HG02981 (cell line): Measurements from ENCODE around the gene CERS6.

Experiments
- ATAC-seq: cut with Tn5 transposase; IDR thresholded peaks from one replicate; pipeline ENCODE4 v1.9.1; 2021; ENCODE audit warnings: mild to moderate bottlenecking, moderate library complexity; ENCODE audit not compliant: unreplicated experiment

Gene CERS6

DNA sequence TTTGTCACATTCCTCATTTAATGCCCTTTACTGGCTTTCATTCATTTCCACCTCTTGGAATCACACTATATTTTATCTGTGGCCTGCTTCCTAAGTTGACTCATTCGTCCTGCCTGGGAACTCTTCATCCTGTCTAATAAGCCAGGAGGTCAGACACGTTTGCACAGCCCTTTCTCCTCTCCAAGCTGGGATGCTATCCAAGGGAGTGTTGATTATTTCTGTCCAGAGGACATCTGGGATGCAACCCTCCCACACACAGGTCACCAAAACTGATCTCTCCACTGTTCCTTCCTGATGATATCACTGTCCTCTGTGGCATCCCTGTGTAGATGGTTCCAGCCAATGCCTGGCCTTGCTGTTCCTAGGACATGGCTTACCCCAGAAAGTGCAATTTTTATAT is 266.5 kb downstream of the CERS6 start:
- no peak for ATAC-seq

- no peak for ATAC-seq
Measured at GRCh38 chr2:168723275-168723899, 267.3 kb downstream of the CERS6 start.

DNA sequence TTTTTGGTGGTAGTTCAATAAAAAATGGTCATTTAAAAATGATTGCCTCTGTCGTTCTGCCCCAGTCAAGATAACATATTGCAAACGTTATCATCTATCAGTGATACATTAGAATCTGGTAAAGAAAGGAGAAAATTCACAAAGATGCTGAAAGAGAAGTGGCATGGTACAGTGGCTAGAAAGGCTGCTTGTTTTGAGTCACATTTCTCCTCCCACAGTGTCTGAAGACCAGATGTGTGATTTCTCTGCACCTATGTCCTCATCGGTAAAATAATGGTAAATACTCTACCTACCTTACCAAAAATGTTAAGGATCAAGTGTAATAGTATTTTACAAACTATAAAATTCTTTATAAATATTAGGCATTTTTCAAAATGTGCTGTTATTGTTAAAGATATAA is 270.3 kb downstream of the CERS6 start:
- ATAC-seq: peak; percentile 51

DNA sequence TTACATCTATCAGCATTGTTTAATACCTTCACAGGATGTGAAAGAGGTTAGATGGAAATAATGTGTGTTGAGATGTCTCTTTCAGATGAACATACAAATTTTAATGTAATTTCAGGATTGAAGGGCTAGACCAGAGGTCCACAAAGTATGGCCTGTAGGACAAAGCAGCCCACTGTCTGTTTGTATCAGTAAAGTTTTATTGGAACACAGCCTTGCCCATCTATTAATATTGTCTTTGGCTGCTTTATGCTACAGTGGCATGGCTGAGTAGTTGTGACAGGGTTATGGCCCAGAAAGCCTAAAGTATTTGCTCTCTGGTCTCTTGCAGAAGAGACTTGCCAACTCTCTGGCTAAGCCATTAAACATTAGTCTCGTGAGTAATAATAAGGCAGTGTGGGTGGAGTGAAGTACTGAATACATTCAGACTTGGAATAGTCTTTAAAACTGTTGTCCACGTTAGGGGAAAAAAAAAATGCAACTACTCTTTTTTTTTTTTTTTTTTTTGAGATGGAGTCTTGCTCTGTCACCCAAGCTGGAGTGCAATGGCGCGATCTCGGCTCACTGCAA is 271.9 kb downstream of the CERS6 start:
- ATAC-seq: no peak

DNA sequence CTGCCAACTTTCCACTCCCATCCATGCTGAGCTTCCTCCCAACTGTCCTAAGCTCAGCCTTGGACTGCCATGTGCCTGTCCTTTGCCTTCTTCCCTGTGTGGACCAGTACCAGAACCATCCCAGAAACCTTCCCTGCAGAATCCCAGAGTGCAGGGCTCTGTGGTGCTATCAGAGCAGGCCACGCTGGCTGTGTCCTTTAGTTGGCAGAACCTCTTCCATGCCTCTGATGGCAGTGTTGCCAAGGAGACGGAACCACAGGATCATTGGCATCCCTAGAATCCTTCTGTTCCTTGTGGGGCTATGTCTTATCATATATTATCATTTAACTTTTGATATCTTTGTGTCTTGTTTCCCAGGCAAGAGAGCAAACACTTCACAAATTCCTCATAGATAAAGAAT is 273.4 kb downstream of the CERS6 start:
- ATAC-seq: no peak

DNA sequence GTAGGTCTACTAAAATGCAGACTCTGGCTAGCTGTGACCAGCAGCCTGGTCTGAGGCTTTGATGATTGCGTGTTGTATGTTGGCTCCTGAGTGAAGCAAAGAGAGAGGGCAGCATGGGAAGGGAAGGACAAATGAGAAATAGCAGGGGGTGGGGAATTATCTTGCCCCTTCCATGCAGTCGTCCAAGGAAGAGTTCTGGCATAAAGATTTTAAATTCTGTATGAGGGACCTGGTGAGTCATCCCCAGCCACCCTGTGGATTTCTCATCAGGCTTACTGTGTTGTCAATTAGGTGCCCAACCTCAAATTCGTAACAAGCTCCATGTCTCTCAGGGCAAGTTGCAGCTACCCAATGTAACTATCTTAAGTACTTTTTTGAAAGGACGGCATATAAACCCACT is 274.3 kb downstream of the CERS6 start:
- ATAC-seq: no peak

DNA sequence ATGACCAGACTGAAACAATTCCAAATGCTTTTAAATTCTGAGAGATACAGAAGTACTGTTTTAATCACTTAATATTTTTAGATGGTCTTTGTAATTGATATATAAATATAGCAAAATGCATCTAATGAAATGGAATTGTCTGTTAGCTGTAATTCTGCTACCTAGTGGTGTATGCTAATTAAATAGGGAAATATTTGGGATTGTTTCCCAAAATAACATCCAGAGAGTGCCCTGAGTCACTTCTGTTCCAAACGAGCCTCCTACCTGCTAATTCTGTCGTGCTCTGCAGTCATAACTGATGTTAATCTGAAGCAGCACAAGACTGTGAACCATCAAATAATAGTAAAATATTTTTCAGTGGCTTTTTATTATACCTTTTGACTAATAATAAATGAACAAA is 274.9 kb downstream of the CERS6 start:
- no peak for ATAC-seq

- ATAC-seq: no peak
Measured at GRCh38 chr2:168731616-168732015, 275.5 kb downstream of the CERS6 start.

- ATAC-seq: no peak
Measured at GRCh38 chr2:168732100-168732499, 276.0 kb downstream of the CERS6 start.

GRCh38 chr2:168732506-168732905 is 276.4 kb downstream of the CERS6 start:
- no peak for ATAC-seq

- ATAC-seq: no peak
Measured at GRCh38 chr2:168734199-168734760, 278.2 kb downstream of the CERS6 start.

- no peak for ATAC-seq
Measured at GRCh38 chr2:168736649-168737445, 280.8 kb downstream of the CERS6 start.

GRCh38 chr2:168738062-168738461 is 282.0 kb downstream of the CERS6 start:
- ATAC-seq: no peak

DNA sequence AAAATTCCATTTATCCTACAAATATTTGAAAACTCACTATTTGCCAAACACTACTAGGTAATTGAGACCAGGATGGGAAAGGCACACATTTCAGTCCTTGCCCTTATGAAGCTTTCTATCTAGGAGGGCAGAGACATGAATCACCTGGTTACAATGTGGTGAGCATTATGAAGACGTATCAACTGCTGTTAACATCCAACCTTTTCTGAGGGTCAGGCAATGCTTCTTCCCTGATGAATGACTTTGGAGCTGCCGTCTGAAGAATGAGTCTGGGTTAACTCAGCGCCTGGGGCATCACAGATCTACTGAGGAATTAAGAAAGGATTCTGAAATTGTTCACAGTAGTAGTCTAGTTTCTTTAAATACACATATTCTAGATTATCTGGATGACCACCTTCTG is 284.3 kb downstream of the CERS6 start:
- ATAC-seq: no peak

DNA sequence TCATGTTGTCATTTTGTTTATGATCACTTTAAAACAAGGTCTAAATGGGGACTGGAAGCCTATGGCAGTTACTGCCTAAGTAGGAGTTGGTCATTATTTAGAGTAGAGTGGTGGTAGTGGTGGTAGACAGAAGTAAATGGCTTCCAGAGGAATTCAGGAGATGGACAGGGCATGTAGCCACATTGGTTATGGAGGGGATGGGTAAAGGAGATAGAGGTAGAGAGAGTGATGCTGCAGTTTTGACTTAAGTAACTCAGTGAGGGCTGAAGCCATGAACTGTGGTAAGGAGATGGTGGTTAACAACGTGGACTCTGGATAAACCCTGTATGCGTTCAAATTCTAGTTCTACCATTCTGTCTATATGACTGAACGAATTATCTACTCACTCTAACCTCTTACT is 284.7 kb downstream of the CERS6 start:
- no peak for ATAC-seq

GRCh38 chr2:168742258-168742932 is 286.3 kb downstream of the CERS6 start:
- no peak for ATAC-seq

GRCh38 chr2:168744844-168745243 is 288.8 kb downstream of the CERS6 start:
- ATAC-seq: no peak

GRCh38 chr2:168748461-168748860 is 292.4 kb downstream of the CERS6 start:
- ATAC-seq: no peak

- ATAC-seq: no peak
Measured at GRCh38 chr2:168749297-168749696, 293.2 kb downstream of the CERS6 start.

- ATAC-seq: peak; percentile 89
Measured at GRCh38 chr2:168751104-168751740, 295.1 kb downstream of the CERS6 start.

DNA sequence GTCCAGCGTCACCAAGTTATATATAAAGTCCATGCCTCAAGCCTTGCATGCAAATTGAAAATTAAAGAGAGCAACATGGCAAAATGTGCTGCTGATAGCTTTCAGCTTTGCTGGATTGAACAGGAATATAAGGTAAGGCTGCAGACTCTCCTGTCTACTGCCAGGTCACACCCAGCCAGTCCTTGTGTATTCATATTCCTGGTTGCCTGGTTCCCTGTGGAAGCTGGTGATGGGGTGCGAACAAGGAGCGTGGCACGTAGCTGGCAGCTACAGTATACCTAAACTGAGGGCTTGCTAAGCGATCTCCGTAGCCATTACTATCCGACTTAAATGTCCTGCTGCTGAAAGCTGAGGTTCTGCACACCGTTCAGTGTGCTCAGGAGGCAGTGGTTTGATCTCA is 296.3 kb downstream of the CERS6 start:
- no peak for ATAC-seq
